Ovary (tissue), 9 donors: ENCODE data around the gene CTNNBIP1. TPM values are rescaled to one million over a fixed set of nuclear protein-coding genes. Genes with fewer than 3 reads are reported as not detected.

ENCODE experiments used
- DNase-seq, 5 donors: peaks; one replicate each; pipeline ENCODE4 v3.0.0-alpha.2; 2019 to 2020
- H3K27ac ChIP-seq, 2 donors: fragments of 200-600 bp; one replicate each; pipeline versions ENCODE4 v1.5.1 to v1.8.0; 2019 to 2022
- H3K27me3 ChIP-seq: fragments of 200-600 bp; one replicate; pipeline ENCODE4 v1.8.0; 2022
- H3K36me3 ChIP-seq: fragments of 200-600 bp; sonication (generic); one replicate; pipeline ENCODE4 v1.5.1; 2019
- H3K4me1 ChIP-seq: one replicate; pipeline ENCODE4 v1.8.1; 2013; ENCODE audit warnings: mild to moderate bottlenecking, moderate library complexity; ENCODE audit not compliant: insufficient read depth
- H3K4me3 ChIP-seq: fragments of 200-600 bp; sonication (generic); one replicate; pipeline ENCODE4 v1.5.1; 2017
- H3K9me3 ChIP-seq, 2 donors: fragments of 200-600 bp in 1 of 2; sonication (generic) in 1 of 2; one replicate each; pipeline versions ENCODE4 v1.5.1 to v1.8.1; 2013 to 2019; ENCODE audit warnings: mild to moderate bottlenecking in 1 of 2, moderate library complexity in 1 of 2
- EP300 ChIP-seq: sonication (generic); formaldehyde crosslinking; IDR thresholded peaks from one replicate; pipeline ENCODE4 v1.6.1; 2017; ENCODE audit warnings: antibody characterized with exemption
- POLR2A ChIP-seq: fragments of 450-650 bp; IDR thresholded peaks from one replicate; pipeline ENCODE4 v1.6.1; 2017; ENCODE audit warnings: antibody characterized with exemption, mild to moderate bottlenecking, moderate library complexity
- WGBS, 3 donors: extraction: QIAGEN DNeasy Blood & Tissue Kit in 1 of 3; methylation state at CpG; one replicate each; pipeline versions ENCODE4 v1.1.5 to v1.1.7; 2013 to 2017; 5-methylcytosine and 5-hydroxymethylcytosine counted together
- intact Hi-C, 4 donors: fragments of 100-400 bp; cut with DNase I; formaldehyde crosslinking; loops; one replicate each; pipeline versions ENCODE4 v1.11.0 to v1.15.1; 2022 to 2023
- polyA plus RNA-seq, 2 donors: library from polyadenylated mRNA; stranded (reverse); fragments of 200-250 nt in 1 of 2; fragments of 350-450 nt in 1 of 2; fragmentation: Illumina TruSeq in 1 of 2; extraction: RNeasy Lipid Tissue Mini Kit (QIAGEN cat#74804) in 1 of 2; gene quantifications; one replicate each; pipeline ENCODE4 v1.2.3, GENCODE V29; 2013 to 2014
- total RNA-seq, 7 donors: library from RNA; depleted of rRNA in 2 of 7; stranded (reverse); fragments of >200 nt in 2 of 7; fragmentation: NEBNext Ultra II Directional in 3 of 7; extraction: Animal tissue kit (Norgen Biotek cat#: 25700) in 3 of 7; gene quantifications; one replicate each; pipeline versions ENCODE4 v1.1.0 to v1.2.4, GENCODE V29; 2016 to 2023
- TF ChIP-seq, protein P1 (sequence below), 3 donors: fragments of 450-650 bp in 2 of 3; fragments of 200-600 bp in 1 of 3; IDR thresholded peaks; one replicate each; pipeline versions ENCODE4 v1.5.1 to v1.8.0; 2016 to 2022; ENCODE audit warnings: antibody characterized with exemption in 3 of 3, mild to moderate bottlenecking in 1 of 3
- donor health status: DM: no; HTN: no; CAD: no; lungs with moderate emphysema.
- donor health status: DM: no; HTN: no; CAD: no.
- donor health status: Bipolar disorder and iron deficiency.
- donor health status: DM: yes; HTN: yes; CAD: no.
- donor health status: DM: no; HTN: no; CAD: no.
- donor health status: DM: yes; HTN: yes; CAD: no.

The CTNNBIP1 gene
- total and polyA plus RNA-seq, 9 donors = 10.4 to 28.5 (median 20.7) TPM

DNA sequence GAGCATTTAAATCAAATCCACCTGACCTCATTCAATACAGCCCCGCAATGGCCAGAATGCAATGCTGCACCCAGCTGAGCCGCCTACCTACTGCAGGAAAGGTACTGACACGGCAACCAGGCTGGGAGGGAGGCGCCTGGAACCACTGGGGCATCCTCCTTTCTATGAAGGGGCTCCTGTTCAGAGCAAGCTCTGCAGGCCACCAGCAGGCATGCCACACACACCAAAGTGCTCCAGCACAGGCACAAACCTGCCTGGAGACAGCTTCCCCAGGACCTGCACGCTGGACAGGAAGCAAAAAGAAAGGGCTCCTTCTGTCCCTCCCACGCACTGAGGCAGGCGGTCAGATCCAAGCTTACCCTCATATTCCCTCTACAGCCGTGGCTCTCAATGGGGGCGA is 21.2 kb downstream of the CTNNBIP1 start:
- Histone ChIP-seq H3K9me3 (no peaks in the 10 kb centered on the region), H3K4me1 (peaks cover 3% of the 10 kb centered on the region), H3K36me3 (no peaks in the 10 kb centered on the region), H3K4me3 (no peak overlapping the region), H3K27me3 (no peaks in the 10 kb centered on the region), H3K27ac (no peak overlapping the region)
- DNase-seq = no peak
- intact Hi-C loops = no loop called here
- 60 to 72% (median 65%) methylated on average over 9 of the region's 9 CpGs for WGBS, 3 donors
- TF ChIP-seq POLR2A = no peak
- no peak for TF ChIP-seq EP300
- TF ChIP-seq, protein P1, sequence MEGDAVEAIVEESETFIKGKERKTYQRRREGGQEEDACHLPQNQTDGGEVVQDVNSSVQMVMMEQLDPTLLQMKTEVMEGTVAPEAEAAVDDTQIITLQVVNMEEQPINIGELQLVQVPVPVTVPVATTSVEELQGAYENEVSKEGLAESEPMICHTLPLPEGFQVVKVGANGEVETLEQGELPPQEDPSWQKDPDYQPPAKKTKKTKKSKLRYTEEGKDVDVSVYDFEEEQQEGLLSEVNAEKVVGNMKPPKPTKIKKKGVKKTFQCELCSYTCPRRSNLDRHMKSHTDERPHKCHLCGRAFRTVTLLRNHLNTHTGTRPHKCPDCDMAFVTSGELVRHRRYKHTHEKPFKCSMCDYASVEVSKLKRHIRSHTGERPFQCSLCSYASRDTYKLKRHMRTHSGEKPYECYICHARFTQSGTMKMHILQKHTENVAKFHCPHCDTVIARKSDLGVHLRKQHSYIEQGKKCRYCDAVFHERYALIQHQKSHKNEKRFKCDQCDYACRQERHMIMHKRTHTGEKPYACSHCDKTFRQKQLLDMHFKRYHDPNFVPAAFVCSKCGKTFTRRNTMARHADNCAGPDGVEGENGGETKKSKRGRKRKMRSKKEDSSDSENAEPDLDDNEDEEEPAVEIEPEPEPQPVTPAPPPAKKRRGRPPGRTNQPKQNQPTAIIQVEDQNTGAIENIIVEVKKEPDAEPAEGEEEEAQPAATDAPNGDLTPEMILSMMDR (IDR thresholded peaks at IDR 0.05) = no peak

DNA sequence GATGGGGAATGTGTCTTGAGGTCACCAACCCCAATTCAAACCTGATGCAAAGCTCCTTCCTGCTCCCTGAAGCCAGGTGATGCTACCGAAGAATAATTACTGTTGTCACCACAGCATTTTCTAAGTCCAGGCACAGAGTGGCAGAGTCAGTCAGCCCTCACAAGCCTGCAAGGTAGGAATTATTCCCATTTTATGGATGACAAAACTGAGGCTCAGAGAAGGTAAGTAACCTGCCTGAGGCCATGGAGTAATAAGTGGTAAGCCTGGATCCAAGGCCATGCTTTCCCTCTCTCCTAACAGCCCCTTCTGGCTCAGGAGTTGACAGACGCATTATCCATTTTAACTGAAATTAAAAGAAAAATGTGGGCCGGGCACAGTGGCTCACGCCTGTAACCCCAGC is 23.0 kb downstream of the CTNNBIP1 start:
- intact Hi-C loops = no loop called here

DNA sequence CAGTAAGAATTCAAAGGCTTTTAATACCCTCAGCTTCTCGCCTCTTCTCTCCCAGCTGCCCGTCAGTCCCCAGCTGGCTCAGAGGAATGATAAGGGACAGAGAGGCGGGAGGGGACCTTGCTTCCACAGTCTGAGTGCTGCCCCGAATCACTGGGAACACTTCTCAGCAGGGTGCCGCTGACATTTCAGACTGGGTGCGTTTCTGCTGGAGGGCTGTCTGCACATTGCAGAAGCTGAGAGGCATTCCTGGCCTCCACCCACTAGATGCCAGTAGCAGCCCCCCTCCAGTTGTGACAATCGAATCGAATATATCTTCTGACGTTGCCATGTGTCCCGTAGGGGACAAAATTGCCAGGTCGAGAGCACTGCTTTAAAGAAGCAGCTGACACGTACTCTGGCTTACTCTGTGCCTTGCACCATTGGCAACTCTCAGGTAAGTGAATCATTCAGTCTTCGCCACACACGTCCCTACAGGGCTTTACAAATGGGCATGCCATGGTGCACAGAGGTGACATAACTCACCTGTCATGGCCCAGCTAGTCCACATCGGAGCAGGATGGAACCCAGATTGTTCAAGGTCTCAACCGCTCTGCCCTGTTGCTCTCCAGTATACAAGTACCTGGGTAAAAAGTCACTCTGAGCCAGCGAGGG is 23.9 kb downstream of the CTNNBIP1 start:
- intact Hi-C loops = no loop called here

More for the DNA sequence above, 23.0 kb downstream of the CTNNBIP1 start:
- Histone ChIP-seq H3K4me1 (peaks cover 3% of the 10 kb centered on the region), H3K9me3 (no peaks in the 10 kb centered on the region), H3K4me3 (no peak overlapping the region), H3K27me3 (no peaks in the 10 kb centered on the region), H3K36me3 (no peaks in the 10 kb centered on the region), H3K27ac (no peak overlapping the region)
- 94 to 97% (median 94%) methylated on average over 4 of the region's 4 CpGs for WGBS, 3 donors
- no peak for DNase-seq
- TF ChIP-seq EP300 = no peak
- TF ChIP-seq POLR2A = no peak
- TF ChIP-seq, protein P1 (IDR thresholded peaks at IDR 0.05) = no peak

DNA sequence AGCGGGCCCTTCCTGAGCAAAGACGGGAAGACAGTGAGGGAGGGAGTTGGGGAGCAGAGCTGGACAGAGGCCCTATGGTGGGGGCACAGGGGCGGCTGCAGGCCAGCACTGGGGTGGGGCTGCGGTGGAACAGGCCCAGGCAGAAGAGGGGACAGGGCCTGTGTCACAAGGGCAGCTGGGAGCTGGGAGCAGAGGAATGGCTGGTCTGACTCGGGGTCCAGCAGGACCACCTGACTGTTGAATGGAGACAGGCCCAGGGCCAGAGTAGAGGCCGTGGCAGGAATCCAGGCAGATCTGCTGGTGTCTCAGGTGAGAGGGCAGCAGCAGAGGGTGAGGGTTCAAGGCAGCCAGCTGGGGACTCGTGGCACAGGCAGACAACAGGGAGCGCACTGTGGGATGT is 25.3 kb downstream of the CTNNBIP1 start:
- no peak for DNase-seq
- H3K27me3 ChIP-seq = no peaks in the 10 kb centered on the region
- 78 to 81% (median 78%) methylated on average over 8 of the region's 8 CpGs for WGBS, 3 donors
- H3K36me3 ChIP-seq = no peaks in the 10 kb centered on the region
- H3K27ac ChIP-seq = no peak overlapping the region
- intact Hi-C loops = no loop called here
- no peaks in the 10 kb centered on the region for H3K9me3 ChIP-seq
- H3K4me1 ChIP-seq = no peaks in the 10 kb centered on the region
- TF ChIP-seq, protein P1 (IDR thresholded peaks at IDR 0.05) = no peak
- TF ChIP-seq POLR2A = no peak
- TF ChIP-seq EP300 = no peak
- H3K4me3 ChIP-seq = no peak overlapping the region

More for the DNA sequence above, 23.9 kb downstream of the CTNNBIP1 start:
- peaks cover 3% of the 10 kb centered on the region for H3K4me1 ChIP-seq
- DNase-seq = no peak
- no peaks in the 10 kb centered on the region for H3K36me3 ChIP-seq
- no peaks in the 10 kb centered on the region for H3K9me3 ChIP-seq
- H3K27ac ChIP-seq = no peak overlapping the region
- no peak overlapping the region for H3K4me3 ChIP-seq
- TF ChIP-seq POLR2A (no peak), EP300 (no peak)
- TF ChIP-seq, protein P1 (IDR thresholded peaks at IDR 0.05) = no peak
- H3K27me3 ChIP-seq = no peaks in the 10 kb centered on the region
- 81 to 88% (median 82%) methylated on average over 16 to 17 of the region's 17 CpGs for WGBS, 3 donors
